Stimulated activated CD4-positive, alpha-beta T cell treated with anti-CD3 and anti-CD28 coated beads, Interleukin-15, amount 100 ng/mL, for 24 hours (primary cell): Measurements from ENCODE around the gene SCN2B.
A peak's percentile ranks its signal among the peaks of the same experiment; 100 is the strongest.

ENCODE experiments used
- DNase-seq: peaks from one replicate; pipeline ENCODE4 v3.0.0-alpha.2; 2020

The SCN2B gene

GRCh38 chr11:118152552-118153471, 23.6 kb downstream of the SCN2B start, which contains the start of gene SCN4B:
Gene SCN4B (minus strand): TSS chr11:118152823. CDS start chr11:118152673, 150 bp downstream.
- peak; percentile 47 for DNase-seq

- no peak for DNase-seq
Measured at GRCh38 chr11:118152020-118152551, 24.4 kb downstream of the SCN2B start.

GRCh38 chr11:118151431-118151830, 25.0 kb downstream of the SCN2B start:
- no peak for DNase-seq

- DNase-seq = no peak
Measured at GRCh38 chr11:118149493-118149892, 26.9 kb downstream of the SCN2B start.

GRCh38 chr11:118148856-118149255, 27.6 kb downstream of the SCN2B start:
- DNase-seq = no peak

- no peak for DNase-seq
Measured at GRCh38 chr11:118148240-118148639, 28.2 kb downstream of the SCN2B start.

- no peak for DNase-seq
Measured at GRCh38 chr11:118147502-118147901, 28.9 kb downstream of the SCN2B start.

- no peak for DNase-seq
Measured at GRCh38 chr11:118146554-118146953, 29.9 kb downstream of the SCN2B start.

- peak; percentile 94 for DNase-seq
Measured at GRCh38 chr11:118145285-118146227, 30.9 kb downstream of the SCN2B start.

- no peak for DNase-seq
Measured at GRCh38 chr11:118144301-118145268, 31.9 kb downstream of the SCN2B start.

GRCh38 chr11:118143661-118144185, 32.7 kb downstream of the SCN2B start:
- DNase-seq = no peak

GRCh38 chr11:118142809-118143208, 33.6 kb downstream of the SCN2B start:
- no peak for DNase-seq

GRCh38 chr11:118142081-118142480, 34.4 kb downstream of the SCN2B start:
- DNase-seq = no peak

GRCh38 chr11:118139578-118139977, 36.9 kb downstream of the SCN2B start:
- DNase-seq = no peak

GRCh38 chr11:118138839-118139420, 37.5 kb downstream of the SCN2B start:
- no peak for DNase-seq

GRCh38 chr11:118136801-118137200, 39.6 kb downstream of the SCN2B start:
- no peak for DNase-seq

- DNase-seq = no peak
Measured at GRCh38 chr11:118136341-118136740, 40.1 kb downstream of the SCN2B start.

GRCh38 chr11:118135796-118136165, 40.7 kb downstream of the SCN2B start:
- DNase-seq = no peak

- no peak for DNase-seq
Measured at GRCh38 chr11:118135051-118135795, 41.2 kb downstream of the SCN2B start.

- no peak for DNase-seq
Measured at GRCh38 chr11:118133816-118134215, 42.6 kb downstream of the SCN2B start.
